ENCODE measurements around the gene PSMD3. TPM values are rescaled to one million over a fixed set of nuclear protein-coding genes. Genes with fewer than 3 reads are reported as not detected.

The PSMD3 gene
- total RNA-seq, 4 donors from 2014 or later: 72.2 to 121 (median 84.7) TPM

DNA sequence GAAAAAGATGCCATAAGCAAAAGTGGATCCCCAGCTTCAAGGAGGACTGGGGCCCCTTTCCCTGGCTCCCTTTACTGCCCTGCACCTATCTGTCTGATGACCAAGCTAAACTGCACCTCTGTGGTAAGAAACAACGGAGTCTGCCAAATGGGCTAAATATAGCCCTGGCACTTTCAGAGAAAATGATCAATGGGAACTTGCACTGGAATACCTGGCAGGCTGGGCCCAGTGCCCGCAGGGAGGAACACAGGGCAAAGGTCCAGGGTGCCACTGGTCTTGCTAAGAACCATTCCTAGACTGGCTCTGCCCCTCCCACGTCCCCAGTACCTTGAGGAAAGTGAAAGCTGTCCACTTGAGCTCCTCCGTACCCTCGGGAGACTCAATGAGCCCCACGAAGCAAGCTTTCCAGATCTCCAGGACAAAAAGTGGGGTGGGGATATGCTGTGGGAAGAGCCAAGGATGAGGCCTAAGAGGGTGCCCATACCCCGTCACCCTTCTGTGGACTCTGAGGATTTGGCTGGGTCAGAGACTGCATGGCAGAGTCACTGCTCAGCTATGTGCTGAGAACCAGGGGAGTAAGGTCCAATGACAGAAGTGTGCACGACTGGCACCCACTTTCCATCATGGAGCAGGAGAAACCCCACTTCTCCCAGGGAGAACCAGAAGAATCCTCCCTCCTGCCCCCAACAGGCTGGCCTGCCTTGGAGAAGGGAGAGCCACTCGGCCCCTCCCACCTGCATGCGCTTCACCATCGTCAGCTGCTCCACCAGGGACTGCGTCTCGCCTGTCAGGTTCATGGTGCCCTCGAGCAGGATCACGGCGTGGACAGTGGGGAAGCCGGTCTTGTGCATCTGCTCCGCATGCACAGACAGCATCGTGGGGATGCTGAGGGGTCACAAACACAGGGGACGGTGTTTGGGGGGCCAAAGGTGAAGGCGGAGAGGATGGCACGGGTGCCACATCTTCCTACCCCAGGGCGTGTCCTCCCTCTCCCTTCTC lies 52.0 kb downstream of the PSMD3 start:
- intact Hi-C loops (cut with DNase I): no loop called here
- H3K36me3 ChIP-seq: peaks cover 34 to 87% (median 42%) of the 10 kb centered on the region in 3 donors

DNA sequence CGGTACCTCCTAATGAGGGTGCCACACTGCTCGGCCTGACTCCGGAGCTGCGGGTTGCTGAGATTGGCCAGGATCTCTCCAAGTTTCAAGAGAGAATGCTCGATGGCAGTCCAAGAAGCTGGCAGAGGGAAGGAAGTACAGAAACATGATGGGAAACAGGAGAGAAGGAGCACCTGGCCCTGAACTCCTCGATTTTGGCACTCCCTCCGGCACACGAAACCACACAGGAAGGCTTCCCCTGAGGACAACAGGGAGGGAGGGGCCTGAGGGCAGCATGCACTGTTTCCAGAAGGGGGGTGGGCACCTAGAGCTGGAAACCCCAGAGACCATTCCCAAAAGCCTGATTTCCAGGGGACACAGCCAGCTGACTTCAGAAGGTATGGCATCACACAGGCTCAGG lies 52.7 kb downstream of the PSMD3 start:
- H3K27me3 ChIP-seq: no peaks in the 10 kb centered on the region
- no peak for DNase-seq
- peaks cover 0 to 54% (median 5%) of the 10 kb centered on the region in 3 donors for H3K4me1 ChIP-seq
- no peak overlapping the region for H3K27ac ChIP-seq
- peaks cover 33 to 80% (median 41%) of the 10 kb centered on the region in 3 donors for H3K36me3 ChIP-seq
- no peak overlapping the region for H3K4me3 ChIP-seq
- WGBS, 2 donors: 74 to 88% methylated on average over 4 to 6 of the region's 8 CpGs
- no peaks in the 10 kb centered on the region for H3K9me3 ChIP-seq
- intact Hi-C loops (cut with DNase I): no loop called here
- no peak for TF ChIP-seq POLR2A (IDR thresholded peaks at IDR 0.05)
- TF ChIP-seq, protein P1, sequence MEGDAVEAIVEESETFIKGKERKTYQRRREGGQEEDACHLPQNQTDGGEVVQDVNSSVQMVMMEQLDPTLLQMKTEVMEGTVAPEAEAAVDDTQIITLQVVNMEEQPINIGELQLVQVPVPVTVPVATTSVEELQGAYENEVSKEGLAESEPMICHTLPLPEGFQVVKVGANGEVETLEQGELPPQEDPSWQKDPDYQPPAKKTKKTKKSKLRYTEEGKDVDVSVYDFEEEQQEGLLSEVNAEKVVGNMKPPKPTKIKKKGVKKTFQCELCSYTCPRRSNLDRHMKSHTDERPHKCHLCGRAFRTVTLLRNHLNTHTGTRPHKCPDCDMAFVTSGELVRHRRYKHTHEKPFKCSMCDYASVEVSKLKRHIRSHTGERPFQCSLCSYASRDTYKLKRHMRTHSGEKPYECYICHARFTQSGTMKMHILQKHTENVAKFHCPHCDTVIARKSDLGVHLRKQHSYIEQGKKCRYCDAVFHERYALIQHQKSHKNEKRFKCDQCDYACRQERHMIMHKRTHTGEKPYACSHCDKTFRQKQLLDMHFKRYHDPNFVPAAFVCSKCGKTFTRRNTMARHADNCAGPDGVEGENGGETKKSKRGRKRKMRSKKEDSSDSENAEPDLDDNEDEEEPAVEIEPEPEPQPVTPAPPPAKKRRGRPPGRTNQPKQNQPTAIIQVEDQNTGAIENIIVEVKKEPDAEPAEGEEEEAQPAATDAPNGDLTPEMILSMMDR (IDR thresholded peaks at IDR 0.05): no peak

More for the DNA sequence above, 52.0 kb downstream of the PSMD3 start:
- 51 to 74% methylated on average over 4 to 10 of the region's 23 CpGs for WGBS, 2 donors
- no peaks in the 10 kb centered on the region for H3K27me3 ChIP-seq
- TF ChIP-seq, protein P1 (IDR thresholded peaks at IDR 0.05): no peak
- no peak for TF ChIP-seq POLR2A (IDR thresholded peaks at IDR 0.05)
- DNase-seq: no peak
- peaks cover 0 to 50% (median 5%) of the 10 kb centered on the region in 3 donors for H3K4me1 ChIP-seq
- no peaks in the 10 kb centered on the region for H3K9me3 ChIP-seq
- H3K27ac ChIP-seq: no peak overlapping the region
- no peak overlapping the region for H3K4me3 ChIP-seq

DNA sequence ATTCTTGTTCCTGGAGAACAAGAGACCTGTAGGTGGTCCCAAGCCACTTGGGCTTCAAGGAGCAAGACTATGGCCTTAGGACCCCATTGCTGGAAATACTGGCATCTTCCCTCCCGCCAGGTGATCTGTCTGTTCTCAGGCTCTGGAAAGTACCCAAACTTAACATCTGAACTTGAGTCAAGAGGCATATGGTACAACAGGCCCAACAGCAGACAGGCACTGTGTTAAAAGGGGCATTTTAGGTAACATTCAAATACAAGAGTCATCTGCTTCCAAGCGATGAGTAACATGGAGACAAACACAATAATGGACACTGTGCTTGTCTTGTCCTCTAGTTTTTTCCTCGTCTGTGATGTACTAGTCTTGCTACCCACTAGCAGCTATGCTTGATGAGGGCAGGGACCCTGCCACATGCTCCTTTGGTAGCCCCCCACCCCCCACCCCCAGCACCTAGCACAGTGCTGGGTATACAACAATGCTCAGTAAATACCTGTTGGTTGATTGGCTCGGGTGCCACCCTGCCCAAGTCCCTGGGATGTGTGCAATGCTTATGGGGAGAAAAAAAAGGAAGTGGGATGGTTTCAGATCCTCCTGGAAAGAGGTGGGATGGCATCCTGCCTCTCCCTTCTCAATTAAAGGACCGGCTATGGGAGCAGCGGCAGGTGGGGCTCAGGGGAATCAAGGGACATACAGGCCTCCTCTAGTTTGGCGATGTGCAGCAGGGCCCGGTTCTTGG lies 54.0 kb downstream of the PSMD3 start:
- Histone ChIP-seq H3K27me3 (no peaks in the 10 kb centered on the region), H3K4me1 (peaks cover 0 to 64% (median 8%) of the 10 kb centered on the region in 3 donors), H3K9me3 (no peaks in the 10 kb centered on the region), H3K4me3 (no peak overlapping the region), H3K36me3 (peaks cover 26 to 67% (median 30%) of the 10 kb centered on the region in 3 donors), H3K27ac (no peak overlapping the region)
- WGBS, 2 donors: 74 to 83% methylated on average over 6 to 8 of the region's 8 CpGs
- no peak for DNase-seq
- no peak for TF ChIP-seq POLR2A (IDR thresholded peaks at IDR 0.05)
- TF ChIP-seq, protein P1 (IDR thresholded peaks at IDR 0.05): no peak
- intact Hi-C loops (cut with DNase I): no loop called here

DNA sequence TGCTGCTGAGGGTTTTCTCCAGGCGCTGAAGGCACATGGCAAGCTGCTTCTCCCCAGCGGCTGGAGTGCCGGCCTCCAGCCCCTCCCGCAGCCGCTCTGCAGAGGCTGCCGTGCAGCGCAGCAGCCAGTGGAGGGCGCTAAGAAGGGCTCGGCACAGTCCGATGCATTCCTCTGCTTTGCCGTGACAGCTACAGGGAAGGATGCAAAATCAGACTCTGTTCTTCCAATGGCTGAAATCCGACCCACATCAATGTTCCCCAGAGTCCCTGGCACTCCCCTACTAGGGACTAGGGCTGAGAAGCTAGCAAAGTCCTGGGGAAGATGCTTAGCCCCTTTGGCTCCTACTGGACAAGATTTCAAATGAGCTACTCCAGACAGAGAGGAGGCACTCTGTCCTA lies 54.6 kb downstream of the PSMD3 start:
- no peak overlapping the region for H3K27ac ChIP-seq
- TF ChIP-seq, protein P1 (IDR thresholded peaks at IDR 0.05): peak in 4 of 6 experiments; percentile 22 to 48 (median 34)
- no peak for TF ChIP-seq POLR2A (IDR thresholded peaks at IDR 0.05)
- no peaks in the 10 kb centered on the region for H3K27me3 ChIP-seq
- H3K36me3 ChIP-seq: peaks cover 20 to 61% (median 30%) of the 10 kb centered on the region in 3 donors
- 78% methylated on average over 3 of the region's 12 CpGs; no CpG with 5 or more reads in 1 of the 2 donors for WGBS, 2 donors
- intact Hi-C loops (cut with DNase I): no loop called here
- no peaks in the 10 kb centered on the region for H3K9me3 ChIP-seq
- H3K4me3 ChIP-seq: no peak overlapping the region
- peaks cover 0 to 64% (median 8%) of the 10 kb centered on the region in 3 donors for H3K4me1 ChIP-seq
- DNase-seq: no peak

All from esophagus squamous epithelium (tissue), 5 donors.